NB4 (cell line): ENCODE data around the gene ASS1.
A peak's percentile ranks its signal among the peaks of the same experiment; 100 is the strongest.
"Not testable (repeated sequence)": the region's sequence is repeated elsewhere in the genome, so short reads cannot be mapped to it uniquely, and the experiment has no call there.

Source experiments
- DNase-seq: peaks from one replicate; pipeline ENCODE4 v3.0.0; 2010; ENCODE audit warnings: low read depth
- H3K4me3 ChIP-seq: one replicate; pipeline ENCODE4 v1.5.1; 2011; ENCODE audit warnings: mild to moderate bottlenecking, low read depth, low read length, moderate library complexity
- CTCF ChIP-seq: IDR thresholded peaks from one replicate; pipeline ENCODE4 v1.5.1; 2012; ENCODE audit warnings: low read depth, low read length
- MAX ChIP-seq: IDR thresholded peaks from 2 replicates; pipeline ENCODE4 v1.6.1; 2011; ENCODE audit warnings: low read depth, low read length
- MYC ChIP-seq: IDR thresholded peaks from 2 replicates; pipeline ENCODE4 v1.6.1; 2011; ENCODE audit warnings: low read depth, low read length
- POLR2A ChIP-seq: IDR thresholded peaks from 2 replicates; pipeline ENCODE4 v1.6.1; 2011; ENCODE audit warnings: mild to moderate bottlenecking; ENCODE audit not compliant: insufficient read length; ENCODE audit errors: extremely low read depth

The ASS1 gene

GRCh38 chr9:130430232-130430631, 14.5 kb upstream of the ASS1 start:
- TF ChIP-seq CTCF (no peak), MYC (no peak), POLR2A (no peak), MAX (no peak)
- no peak for DNase-seq
- no peak overlapping the region for H3K4me3 ChIP-seq

- DNase-seq = no peak
- TF ChIP-seq MYC = no peak
- H3K4me3 ChIP-seq = no peak overlapping the region
Observed at GRCh38 chr9:130430734-130431535, 13.8 kb upstream of the ASS1 start.

- no peak for TF ChIP-seq POLR2A
- TF ChIP-seq MYC = no peak
- peak; percentile 28 for DNase-seq
- H3K4me3 ChIP-seq = no peak overlapping the region
Observed at GRCh38 chr9:130431536-130432303, 13.0 kb upstream of the ASS1 start.

- H3K4me3 ChIP-seq = no peak overlapping the region
- peak; percentile 59 for DNase-seq
- peak; percentile 18 for TF ChIP-seq CTCF
- TF ChIP-seq MYC = no peak
Observed at GRCh38 chr9:130432362-130432761, 12.4 kb upstream of the ASS1 start.

- no peak for DNase-seq
- TF ChIP-seq CTCF = no peak
- no peak for TF ChIP-seq MYC
- no peak for TF ChIP-seq MAX
- TF ChIP-seq POLR2A = no peak
- H3K4me3 ChIP-seq = no peak overlapping the region
Observed at GRCh38 chr9:130432796-130433167, 12.0 kb upstream of the ASS1 start.

- TF ChIP-seq MYC = no peak
- TF ChIP-seq CTCF = peak; percentile 22
- TF ChIP-seq POLR2A = no peak
- TF ChIP-seq MAX = no peak
- H3K4me3 ChIP-seq = no peak overlapping the region
- DNase-seq = peak; percentile 71
Observed at GRCh38 chr9:130433168-130433946, 11.4 kb upstream of the ASS1 start.

- no peak for DNase-seq
- H3K4me3 ChIP-seq = no peak overlapping the region
- TF ChIP-seq POLR2A (no peak), MYC (no peak), CTCF (no peak), MAX (no peak)
Observed at GRCh38 chr9:130433947-130434262, 10.9 kb upstream of the ASS1 start.

- not testable (repeated sequence) for DNase-seq, H3K4me3 ChIP-seq
Observed at GRCh38 chr9:130434656-130435055, 10.1 kb upstream of the ASS1 start.
